Natural killer cell (primary cell): ENCODE measurements around the gene PPP1R27. TPM values are rescaled to one million over a fixed set of nuclear protein-coding genes. Genes with fewer than 3 reads are reported as not detected.

ENCODE experiments used
- ATAC-seq, 3 donors: fragments of 150-1000 bp in 2 of 3; fragments of 200-7000 bp in 1 of 3; cut with Tn5 transposase; 1 replicate in 1 of 3; 2 replicates in 2 of 3; pipeline ENCODE4 v1.10.0; 2021; ENCODE audit warnings: mild to moderate bottlenecking in 2 of 3, moderate library complexity in 2 of 3
- DNase-seq, 2 donors: peaks; one replicate each; pipeline versions ENCODE4 v3.0.0 to v3.0.0-alpha.2; 2013 to 2021; ENCODE audit warnings: mixed read lengths in 1 of 2
- H3K27ac ChIP-seq: one replicate; pipeline ENCODE4 v1.5.1; 2013; ENCODE audit warnings: mild to moderate bottlenecking, low read length
- H3K27me3 ChIP-seq: one replicate; pipeline ENCODE4 v1.6.1; 2013; ENCODE audit warnings: low read length; ENCODE audit not compliant: control insufficient read depth, insufficient read depth
- H3K36me3 ChIP-seq: one replicate; pipeline ENCODE4 v1.6.1; 2013; ENCODE audit warnings: low read length; ENCODE audit not compliant: control insufficient read depth, insufficient read depth
- H3K4me1 ChIP-seq: one replicate; pipeline ENCODE4 v1.6.1; 2013; ENCODE audit warnings: low read length; ENCODE audit not compliant: control insufficient read depth, insufficient read depth
- H3K4me3 ChIP-seq: one replicate; pipeline ENCODE4 v1.5.1; 2013; ENCODE audit warnings: low read length
- H3K9me3 ChIP-seq: one replicate; pipeline ENCODE4 v1.6.1; 2013; ENCODE audit warnings: low read length; ENCODE audit not compliant: control insufficient read depth, insufficient read depth
- H3K27ac Mint-ChIP-seq, 2 donors: one replicate each; pipeline ENCODE4 v1.8.0; 2022; ENCODE audit warnings: mild to moderate bottlenecking in 2 of 2, mixed read lengths in 2 of 2, moderate library complexity in 1 of 2
- H3K27me3 Mint-ChIP-seq, 2 donors: one replicate each; pipeline ENCODE4 v1.8.0; 2022; ENCODE audit warnings: low read depth in 2 of 2, mixed read lengths in 2 of 2
- H3K36me3 Mint-ChIP-seq: one replicate; pipeline ENCODE4 v1.8.0; 2022; ENCODE audit warnings: mixed read lengths
- H3K4me1 Mint-ChIP-seq, 2 donors: one replicate each; pipeline ENCODE4 v1.8.0; 2022; ENCODE audit warnings: mixed read lengths in 2 of 2
- H3K4me3 Mint-ChIP-seq: one replicate; pipeline ENCODE4 v1.8.0; 2022; ENCODE audit warnings: mild to moderate bottlenecking, moderate library complexity, mixed read lengths
- H3K9me3 Mint-ChIP-seq, 2 donors: one replicate each; pipeline ENCODE4 v1.8.0; 2022; ENCODE audit warnings: mixed read lengths in 2 of 2
- WGBS: methylation state at CpG from one replicate; pipeline ENCODE4 v1.1.7; 2013; ENCODE audit warnings: missing lambda C conversion rate; ENCODE audit not compliant: insufficient coverage; 5-methylcytosine and 5-hydroxymethylcytosine counted together
- intact Hi-C: fragments of 100-400 bp; cut with micrococcal nuclease; formaldehyde crosslinking; loops from one replicate; pipeline ENCODE4 v1.14.2; 2022
- total RNA-seq, 4 donors: library from RNA; stranded (reverse); fragments of 120-200 nt in 1 of 4; gene quantifications; one replicate each; pipeline versions ENCODE4 v1.2.3 to v1.2.4, GENCODE V29; 2013 to 2022
- TF ChIP-seq, protein P1 (sequence below): fragments of 200-600 bp; IDR thresholded peaks from one replicate; pipeline ENCODE4 v1.8.0; 2022; ENCODE audit warnings: antibody characterized with exemption

PPP1R27 gene
- total RNA-seq, 3 donors from 2014 or later (not counting 1 experiment from before 2014, with no cell fraction given) = not detected

DNA sequence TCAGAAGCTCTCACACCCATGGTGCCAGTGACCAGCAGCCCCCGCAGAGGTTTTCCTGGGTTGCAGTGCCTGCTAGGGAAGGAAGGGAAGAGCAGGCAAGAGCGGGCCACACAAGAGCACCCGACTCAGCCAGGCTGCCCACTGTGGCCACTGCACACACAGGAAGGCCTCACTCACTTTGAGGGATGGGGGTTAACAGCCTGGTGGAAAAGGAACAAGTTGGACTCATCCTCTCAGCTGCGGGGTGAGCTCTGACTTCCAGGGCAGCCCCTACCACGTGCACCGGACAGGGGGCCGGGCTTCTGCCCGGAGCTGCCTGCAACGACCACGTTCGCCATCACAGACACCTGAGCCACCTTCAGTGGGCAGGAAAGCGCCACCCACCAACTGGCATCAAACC lies 17.4 kb upstream of the PPP1R27 start:
- H3K27ac ChIP-seq = no peak overlapping the region
- H3K36me3 Mint-ChIP-seq = no peaks in the 10 kb centered on the region
- H3K4me1 Mint-ChIP-seq = peaks cover 4 to 5% of the 10 kb centered on the region in 2 donors
- 97% methylated on average over 12 of the region's 12 CpGs for WGBS
- H3K36me3 ChIP-seq = peaks cover 50% of the 10 kb centered on the region
- no peak overlapping the region for H3K4me3 ChIP-seq
- TF ChIP-seq, protein P1, sequence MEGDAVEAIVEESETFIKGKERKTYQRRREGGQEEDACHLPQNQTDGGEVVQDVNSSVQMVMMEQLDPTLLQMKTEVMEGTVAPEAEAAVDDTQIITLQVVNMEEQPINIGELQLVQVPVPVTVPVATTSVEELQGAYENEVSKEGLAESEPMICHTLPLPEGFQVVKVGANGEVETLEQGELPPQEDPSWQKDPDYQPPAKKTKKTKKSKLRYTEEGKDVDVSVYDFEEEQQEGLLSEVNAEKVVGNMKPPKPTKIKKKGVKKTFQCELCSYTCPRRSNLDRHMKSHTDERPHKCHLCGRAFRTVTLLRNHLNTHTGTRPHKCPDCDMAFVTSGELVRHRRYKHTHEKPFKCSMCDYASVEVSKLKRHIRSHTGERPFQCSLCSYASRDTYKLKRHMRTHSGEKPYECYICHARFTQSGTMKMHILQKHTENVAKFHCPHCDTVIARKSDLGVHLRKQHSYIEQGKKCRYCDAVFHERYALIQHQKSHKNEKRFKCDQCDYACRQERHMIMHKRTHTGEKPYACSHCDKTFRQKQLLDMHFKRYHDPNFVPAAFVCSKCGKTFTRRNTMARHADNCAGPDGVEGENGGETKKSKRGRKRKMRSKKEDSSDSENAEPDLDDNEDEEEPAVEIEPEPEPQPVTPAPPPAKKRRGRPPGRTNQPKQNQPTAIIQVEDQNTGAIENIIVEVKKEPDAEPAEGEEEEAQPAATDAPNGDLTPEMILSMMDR = no peak
- no peaks in the 10 kb centered on the region for H3K4me1 ChIP-seq
- no peaks in the 10 kb centered on the region for H3K9me3 ChIP-seq
- H3K27me3 ChIP-seq = no peaks in the 10 kb centered on the region
- DNase-seq = no peak
- no peaks in the 10 kb centered on the region for H3K9me3 Mint-ChIP-seq
- no peak overlapping the region for H3K4me3 Mint-ChIP-seq
- no peaks in the 10 kb centered on the region for H3K27me3 Mint-ChIP-seq
- peak overlapping the region in 1 of 2 donors; percentile 16 for H3K27ac Mint-ChIP-seq
- intact Hi-C loops = no loop called here
- ATAC-seq = no peak

DNA sequence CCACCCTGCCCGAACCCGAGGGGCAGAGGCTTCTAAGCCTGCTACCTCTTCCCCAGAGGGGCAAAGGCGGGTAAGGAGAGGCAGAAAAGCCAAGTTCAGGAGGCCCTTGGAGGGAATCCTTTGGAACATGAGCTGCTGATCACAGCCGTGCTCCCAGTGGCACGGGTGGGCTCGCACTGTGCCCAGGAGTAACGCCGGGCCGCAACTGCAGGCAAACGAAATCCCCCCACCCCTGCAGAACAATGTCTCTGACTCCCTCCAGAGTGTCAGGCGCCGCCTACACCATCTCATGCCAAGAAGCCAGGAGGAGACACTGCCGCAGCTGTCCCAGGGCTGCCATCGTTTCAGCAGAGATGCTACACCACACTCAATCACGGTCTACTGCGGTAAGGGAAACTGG lies 16.6 kb upstream of the PPP1R27 start:
- Mint-ChIP-seq H3K9me3 (no peaks in the 10 kb centered on the region), H3K36me3 (no peaks in the 10 kb centered on the region), H3K4me3 (no peak overlapping the region), H3K4me1 (peaks cover 4 to 5% of the 10 kb centered on the region in 2 donors), H3K27me3 (no peaks in the 10 kb centered on the region), H3K27ac (no peak overlapping the region)
- no peak overlapping the region for H3K27ac ChIP-seq
- intact Hi-C loops = no loop called here
- TF ChIP-seq, protein P1 = no peak
- WGBS = 96% methylated on average over 16 of the region's 16 CpGs
- DNase-seq = no peak
- H3K36me3 ChIP-seq = peaks cover 58% of the 10 kb centered on the region
- H3K4me3 ChIP-seq = no peak overlapping the region
- ATAC-seq = no peak
- H3K4me1 ChIP-seq = no peaks in the 10 kb centered on the region
- no peaks in the 10 kb centered on the region for H3K27me3 ChIP-seq
- H3K9me3 ChIP-seq = no peaks in the 10 kb centered on the region

DNA sequence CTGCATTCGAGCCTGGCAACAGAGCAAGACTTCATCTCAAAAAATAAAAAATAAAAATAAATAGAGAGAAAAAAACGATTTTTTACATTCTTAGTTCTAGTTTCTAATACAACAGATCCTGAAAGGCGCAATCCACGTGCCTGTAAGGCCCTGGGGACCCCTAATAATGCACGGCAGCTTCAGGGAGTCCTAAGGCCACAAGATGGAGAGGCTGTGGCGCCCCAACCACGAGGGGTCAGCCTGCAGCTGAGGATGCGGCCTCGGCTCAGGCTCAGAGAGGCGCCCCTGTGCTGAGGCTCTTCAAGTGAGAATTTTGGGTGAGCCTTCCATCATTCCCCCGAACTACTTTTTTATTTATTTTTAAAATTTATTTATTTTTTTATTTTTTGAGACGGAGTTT lies 14.6 kb upstream of the PPP1R27 start:
- Histone ChIP-seq H3K4me1 (no peaks in the 10 kb centered on the region), H3K27me3 (no peaks in the 10 kb centered on the region), H3K4me3 (no peak overlapping the region), H3K27ac (no peak overlapping the region), H3K36me3 (peaks cover 66% of the 10 kb centered on the region), H3K9me3 (no peaks in the 10 kb centered on the region)
- Mint-ChIP-seq H3K4me1 (peaks cover 0 to 4% of the 10 kb centered on the region in 2 donors), H3K4me3 (no peak overlapping the region), H3K27me3 (no peaks in the 10 kb centered on the region), H3K9me3 (no peaks in the 10 kb centered on the region), H3K36me3 (no peaks in the 10 kb centered on the region), H3K27ac (no peak overlapping the region)
- TF ChIP-seq, protein P1 = no peak
- WGBS = 98% methylated on average over 9 of the region's 12 CpGs
- intact Hi-C loops = no loop called here
- no peak for DNase-seq
- ATAC-seq = no peak
